ENCODE results near the gene FIBIN.

DNA sequence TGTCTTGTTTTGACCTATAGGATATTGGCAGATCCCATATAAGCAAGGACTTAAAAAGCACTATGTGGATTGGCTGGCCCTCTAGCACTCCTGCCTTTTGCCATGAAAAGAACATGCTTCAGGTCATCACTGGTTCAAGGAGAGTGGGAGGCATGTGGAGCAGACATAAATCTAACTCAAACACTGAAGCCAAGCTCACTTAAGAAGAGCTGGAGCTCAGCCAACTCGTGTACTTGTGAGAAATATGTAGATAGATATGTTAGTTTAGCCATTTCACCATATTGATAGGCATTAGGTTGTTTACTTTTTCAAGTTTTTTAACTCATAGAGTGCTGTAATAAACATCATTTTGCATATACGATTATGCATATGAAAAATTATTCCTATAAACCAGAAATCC, 26.8 kb downstream of the FIBIN start:
- TF ChIP-seq EP300 (IDR thresholded peaks at IDR 0.05), result no peak
- TF ChIP-seq, protein P1, sequence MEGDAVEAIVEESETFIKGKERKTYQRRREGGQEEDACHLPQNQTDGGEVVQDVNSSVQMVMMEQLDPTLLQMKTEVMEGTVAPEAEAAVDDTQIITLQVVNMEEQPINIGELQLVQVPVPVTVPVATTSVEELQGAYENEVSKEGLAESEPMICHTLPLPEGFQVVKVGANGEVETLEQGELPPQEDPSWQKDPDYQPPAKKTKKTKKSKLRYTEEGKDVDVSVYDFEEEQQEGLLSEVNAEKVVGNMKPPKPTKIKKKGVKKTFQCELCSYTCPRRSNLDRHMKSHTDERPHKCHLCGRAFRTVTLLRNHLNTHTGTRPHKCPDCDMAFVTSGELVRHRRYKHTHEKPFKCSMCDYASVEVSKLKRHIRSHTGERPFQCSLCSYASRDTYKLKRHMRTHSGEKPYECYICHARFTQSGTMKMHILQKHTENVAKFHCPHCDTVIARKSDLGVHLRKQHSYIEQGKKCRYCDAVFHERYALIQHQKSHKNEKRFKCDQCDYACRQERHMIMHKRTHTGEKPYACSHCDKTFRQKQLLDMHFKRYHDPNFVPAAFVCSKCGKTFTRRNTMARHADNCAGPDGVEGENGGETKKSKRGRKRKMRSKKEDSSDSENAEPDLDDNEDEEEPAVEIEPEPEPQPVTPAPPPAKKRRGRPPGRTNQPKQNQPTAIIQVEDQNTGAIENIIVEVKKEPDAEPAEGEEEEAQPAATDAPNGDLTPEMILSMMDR (IDR thresholded peaks at IDR 0.05), result no peak

All from ovary (tissue), 3 donors.